Fibroblast of lung (primary cell): ENCODE data around the gene FKBP1A.

Source experiments
- CTCF ChIP-seq, 2 donors: IDR thresholded peaks in 1 of 2; conservative IDR thresholded peaks in 1 of 2; 1 replicate in 1 of 2; 2 replicates in 1 of 2; pipeline ENCODE4 v1.5.1; 2011 to 2012; ENCODE audit warnings: low read length in 2 of 2, control low read depth in 1 of 2, inconsistent platforms in 1 of 2, low read depth in 1 of 2, mild to moderate bottlenecking in 1 of 2
- EZH2 ChIP-seq: IDR thresholded peaks from 2 replicates; pipeline ENCODE4 v1.5.1; 2012; ENCODE audit warnings: low read length, control low read depth, mild to moderate bottlenecking; ENCODE audit errors: missing control alignments

GRCh38 chr20:1405801-1406200 is 12.9 kb upstream of the FKBP1A start:
- no peak for TF ChIP-seq CTCF (conservative IDR thresholded peaks at IDR 0.05 in 1 of 2, IDR thresholded peaks at IDR 0.05 in 1 of 2; ENCODE audit: low read depth in 1 of 2, low read length in 2 of 2)
- TF ChIP-seq EZH2: no peak
